GM23338 (cell line): ENCODE results near the gene MUC6. TPM values are rescaled to one million over a fixed set of nuclear protein-coding genes. Genes with fewer than 3 reads are reported as not detected.

ENCODE experiments used
- ATAC-seq: fragments of 200-7000 bp; cut with Tn5 transposase; 3 replicates; pipeline ENCODE4 v1.9.1; 2020
- DNase-seq: peaks from one replicate; pipeline ENCODE4 v3.0.0-alpha.2; 2015; ENCODE audit warnings: low spot score
- H2AFZ ChIP-seq: fragments of 200-600 bp; sonication (generic); 2 replicates; pipeline ENCODE4 v1.8.0; 2016; ENCODE audit warnings: antibody characterized with exemption, mild to moderate bottlenecking, moderate library complexity
- H3F3A ChIP-seq: fragments of 200-600 bp; sonication (generic); replicated peaks from 2 replicates; pipeline ENCODE4 v1.8.0; 2017; ENCODE audit warnings: antibody characterized with exemption, mixed run types, low read depth
- H3K27ac ChIP-seq: fragments of 200-600 bp; sonication (generic); 2 replicates; pipeline ENCODE4 v1.6.1; 2016; ENCODE audit warnings: low read depth
- H3K27me3 ChIP-seq: fragments of 200-600 bp; sonication (generic); 2 replicates; pipeline ENCODE4 v1.8.0; 2016; ENCODE audit warnings: mild to moderate bottlenecking, mixed run types, moderate library complexity; ENCODE audit not compliant: insufficient read depth
- H3K36me3 ChIP-seq: fragments of 200-600 bp; sonication (generic); 2 replicates; pipeline ENCODE4 v1.8.0; 2016; ENCODE audit warnings: mild to moderate bottlenecking; ENCODE audit not compliant: insufficient read depth
- H3K4me1 ChIP-seq: fragments of 200-600 bp; sonication (generic); 2 replicates; pipeline ENCODE4 v1.8.0; 2016; ENCODE audit warnings: mild to moderate bottlenecking, moderate library complexity; ENCODE audit not compliant: insufficient read depth
- H3K4me2 ChIP-seq: fragments of 200-600 bp; sonication (generic); 2 replicates; pipeline ENCODE4 v1.7.1; 2017; ENCODE audit warnings: mixed run types
- H3K4me3 ChIP-seq: fragments of 200-600 bp; sonication (generic); 2 replicates; pipeline ENCODE4 v1.6.1; 2016; ENCODE audit warnings: mixed run types
- H3K79me2 ChIP-seq: fragments of 200-600 bp; sonication (generic); replicated peaks from 2 replicates; pipeline ENCODE4 v1.8.0; 2017; ENCODE audit warnings: mild to moderate bottlenecking; ENCODE audit not compliant: insufficient read depth
- H3K9me2 ChIP-seq: fragments of 200-600 bp; sonication (generic); 2 replicates; pipeline ENCODE4 v1.8.0; 2017; ENCODE audit not compliant: insufficient read depth
- H4K20me1 ChIP-seq: fragments of 200-600 bp; sonication (generic); replicated peaks from 2 replicates; pipeline ENCODE4 v1.8.0; 2017; ENCODE audit warnings: mild to moderate bottlenecking; ENCODE audit not compliant: insufficient read depth
- H3K27ac Mint-ChIP-seq: 2 replicates; pipeline ENCODE4 v1.8.0; 2020; ENCODE audit warnings: inconsistent platforms, mild to moderate bottlenecking, moderate library complexity, mixed read lengths
- H3K27me3 Mint-ChIP-seq: 3 replicates; pipeline ENCODE4 v1.8.0; 2022; ENCODE audit warnings: low read depth, mild to moderate bottlenecking, moderate library complexity, mixed read lengths, inconsistent platforms; ENCODE audit not compliant: insufficient read depth, poor library complexity
- H3K36me3 Mint-ChIP-seq: 3 replicates; pipeline ENCODE4 v1.8.0; 2021; ENCODE audit warnings: low read depth, mild to moderate bottlenecking, inconsistent platforms, moderate library complexity, mixed read lengths
- H3K4me1 Mint-ChIP-seq: 3 replicates; pipeline ENCODE4 v1.8.0; 2020; ENCODE audit warnings: mild to moderate bottlenecking, inconsistent platforms, mixed read lengths
- H3K4me3 Mint-ChIP-seq: 3 replicates; pipeline ENCODE4 v1.8.0; 2021; ENCODE audit warnings: moderate library complexity, mild to moderate bottlenecking, inconsistent platforms, mixed read lengths
- H3K9me3 Mint-ChIP-seq: 3 replicates; pipeline ENCODE4 v1.8.0; 2020; ENCODE audit warnings: moderate library complexity, mild to moderate bottlenecking, inconsistent platforms, mixed read lengths
- CREB1 ChIP-seq: fragments of 250-450 bp; sonication (Bioruptor Pico); IDR thresholded peaks from 2 replicates; pipeline ENCODE4 v1.5.0; 2020; ENCODE audit warnings: low read depth, mild to moderate bottlenecking, moderate library complexity
- CTCF ChIP-seq, 2 experiments: fragments of 200-600 bp in 1 of 2; sonication (generic) in 1 of 2; conservative IDR thresholded peaks; 2 replicates each; pipeline versions ENCODE4 v1.5.1 to v1.6.1; 2016 to 2017; ENCODE audit warnings: antibody characterized with exemption in 2 of 2, low read depth in 2 of 2, mild to moderate bottlenecking in 2 of 2, moderate library complexity in 1 of 2
- EZH2 ChIP-seq: fragments of 200-600 bp; sonication (generic); IDR thresholded peaks from one replicate; pipeline ENCODE4 v1.8.0; 2017; ENCODE audit warnings: antibody characterized with exemption, mild to moderate bottlenecking, low read depth; ENCODE audit not compliant: unreplicated experiment
- EZH2phosphoT487 ChIP-seq: fragments of 200-600 bp; sonication (generic); IDR thresholded peaks from one replicate; pipeline ENCODE4 v1.8.1; 2018; ENCODE audit warnings: antibody characterized with exemption; ENCODE audit not compliant: unreplicated experiment
- JUNB ChIP-seq: IDR thresholded peaks from one replicate; pipeline ENCODE4 v1.6.1; 2016; ENCODE audit warnings: antibody characterized with exemption; ENCODE audit not compliant: unreplicated experiment
- NANOG ChIP-seq: IDR thresholded peaks from 2 replicates; pipeline ENCODE4 v1.6.1; 2016; ENCODE audit warnings: antibody characterized with exemption, borderline replicate concordance
- POLR2AphosphoS5 ChIP-seq: IDR thresholded peaks from 2 replicates; pipeline ENCODE4 v1.6.1; 2016; ENCODE audit warnings: antibody characterized with exemption, low read depth
- STAT1 ChIP-seq: IDR thresholded peaks from one replicate; pipeline ENCODE4 v1.6.1; 2016; ENCODE audit warnings: antibody characterized with exemption; ENCODE audit not compliant: unreplicated experiment
- ZNF114 ChIP-seq: fragments of 250-450 bp; sonication (Bioruptor Pico); IDR thresholded peaks from 2 replicates; pipeline ENCODE4 v1.5.0; 2020; ENCODE audit warnings: mild to moderate bottlenecking, moderate library complexity
- ZNF331 ChIP-seq: fragments of 250-450 bp; sonication (Bioruptor Pico); IDR thresholded peaks from 2 replicates; pipeline ENCODE4 v1.5.0; 2020; ENCODE audit warnings: low read depth, mild to moderate bottlenecking, moderate library complexity
- polyA plus RNA-seq: library from polyadenylated mRNA; unstranded; fragments of >200 nt; fragmentation: Nextera tagmentation; extraction: Ambion mirVana; gene quantifications from 2 replicates; pipeline ENCODE4 v1.2.1, GENCODE V29; 2016
- total RNA-seq: library from RNA; depleted of rRNA; stranded (reverse); fragments of >200 nt; shearing (Covaris generic); gene quantifications from 2 replicates; pipeline ENCODE4 v1.2.3, GENCODE V29; 2014
- TF ChIP-seq, protein P1 (sequence below): IDR thresholded peaks from 2 replicates; pipeline ENCODE4 v1.6.1; 2016; ENCODE audit warnings: antibody characterized with exemption
- TF ChIP-seq, protein P2 (sequence below): fragments of 250-450 bp; sonication (Bioruptor Pico); IDR thresholded peaks from 2 replicates; pipeline ENCODE4 v1.5.0; 2020; ENCODE audit warnings: mild to moderate bottlenecking, moderate library complexity
- TF ChIP-seq, protein P3 (sequence below): IDR thresholded peaks from one replicate; pipeline ENCODE4 v1.6.1; 2018; ENCODE audit warnings: antibody characterized with exemption; ENCODE audit not compliant: unreplicated experiment

Gene MUC6
- total and polyA plus RNA-seq, 2 experiments from 2014 or later = not detected

DNA sequence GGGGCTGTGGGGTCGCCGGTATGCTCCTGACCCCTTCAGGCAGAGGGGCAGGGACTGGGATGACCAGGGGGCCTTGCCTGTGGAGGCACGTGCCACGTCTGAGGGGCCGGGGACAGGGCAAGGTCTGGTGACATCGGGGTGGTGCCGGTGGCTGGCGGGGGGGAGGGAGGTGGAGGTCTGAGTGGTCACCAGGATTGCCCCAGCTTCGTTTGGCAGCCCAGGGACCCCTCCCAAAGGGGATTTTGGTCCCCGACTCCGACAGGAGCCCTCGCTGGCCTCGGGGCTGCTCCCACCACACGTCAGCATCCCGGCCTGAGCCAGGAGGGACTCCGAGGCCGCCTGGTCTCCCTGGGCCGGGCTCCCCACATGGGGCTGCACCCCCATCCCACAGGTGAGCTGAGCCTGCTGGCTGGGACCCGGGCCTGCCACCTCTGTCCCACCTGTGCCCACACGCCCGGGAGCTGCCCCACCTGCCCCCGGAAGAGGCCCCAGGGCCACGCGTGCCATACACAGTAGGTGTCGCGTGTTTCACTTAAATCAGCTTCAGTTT lies 1.1 kb upstream of the MUC6 start:
- no peaks in the 10 kb centered on the region for H3K4me1 ChIP-seq
- H3K27ac ChIP-seq = no peak overlapping the region
- no peaks in the 10 kb centered on the region for H3K4me1 Mint-ChIP-seq
- no peak for ATAC-seq
- no peaks in the 10 kb centered on the region for H3K36me3 ChIP-seq
- no peaks in the 10 kb centered on the region for H3K27me3 ChIP-seq
- H3K4me3 ChIP-seq = no peak overlapping the region
- H3K27me3 Mint-ChIP-seq = peaks cover 8% of the 10 kb centered on the region
- no peak overlapping the region for H2AFZ ChIP-seq
- H3K27ac Mint-ChIP-seq = no peak overlapping the region
- H3K79me2 ChIP-seq = no peaks in the 10 kb centered on the region
- no peaks in the 10 kb centered on the region for H3K36me3 Mint-ChIP-seq
- TF ChIP-seq STAT1 (no peak), NANOG (no peak), ZNF114 (CRISPR knock-in tag) (no peak), CTCF (conservative IDR thresholded peaks at IDR 0.05; ENCODE audit: low read depth in 2 of 2) (no peak), JUNB (no peak), EZH2phosphoT487 (no peak), CREB1 (CRISPR knock-in tag) (no peak), ZNF331 (no peak), EZH2 (no peak), POLR2AphosphoS5 (no peak)
- TF ChIP-seq, protein P1, sequence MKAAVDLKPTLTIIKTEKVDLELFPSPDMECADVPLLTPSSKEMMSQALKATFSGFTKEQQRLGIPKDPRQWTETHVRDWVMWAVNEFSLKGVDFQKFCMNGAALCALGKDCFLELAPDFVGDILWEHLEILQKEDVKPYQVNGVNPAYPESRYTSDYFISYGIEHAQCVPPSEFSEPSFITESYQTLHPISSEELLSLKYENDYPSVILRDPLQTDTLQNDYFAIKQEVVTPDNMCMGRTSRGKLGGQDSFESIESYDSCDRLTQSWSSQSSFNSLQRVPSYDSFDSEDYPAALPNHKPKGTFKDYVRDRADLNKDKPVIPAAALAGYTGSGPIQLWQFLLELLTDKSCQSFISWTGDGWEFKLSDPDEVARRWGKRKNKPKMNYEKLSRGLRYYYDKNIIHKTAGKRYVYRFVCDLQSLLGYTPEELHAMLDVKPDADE = no peak
- TF ChIP-seq, protein P2, sequence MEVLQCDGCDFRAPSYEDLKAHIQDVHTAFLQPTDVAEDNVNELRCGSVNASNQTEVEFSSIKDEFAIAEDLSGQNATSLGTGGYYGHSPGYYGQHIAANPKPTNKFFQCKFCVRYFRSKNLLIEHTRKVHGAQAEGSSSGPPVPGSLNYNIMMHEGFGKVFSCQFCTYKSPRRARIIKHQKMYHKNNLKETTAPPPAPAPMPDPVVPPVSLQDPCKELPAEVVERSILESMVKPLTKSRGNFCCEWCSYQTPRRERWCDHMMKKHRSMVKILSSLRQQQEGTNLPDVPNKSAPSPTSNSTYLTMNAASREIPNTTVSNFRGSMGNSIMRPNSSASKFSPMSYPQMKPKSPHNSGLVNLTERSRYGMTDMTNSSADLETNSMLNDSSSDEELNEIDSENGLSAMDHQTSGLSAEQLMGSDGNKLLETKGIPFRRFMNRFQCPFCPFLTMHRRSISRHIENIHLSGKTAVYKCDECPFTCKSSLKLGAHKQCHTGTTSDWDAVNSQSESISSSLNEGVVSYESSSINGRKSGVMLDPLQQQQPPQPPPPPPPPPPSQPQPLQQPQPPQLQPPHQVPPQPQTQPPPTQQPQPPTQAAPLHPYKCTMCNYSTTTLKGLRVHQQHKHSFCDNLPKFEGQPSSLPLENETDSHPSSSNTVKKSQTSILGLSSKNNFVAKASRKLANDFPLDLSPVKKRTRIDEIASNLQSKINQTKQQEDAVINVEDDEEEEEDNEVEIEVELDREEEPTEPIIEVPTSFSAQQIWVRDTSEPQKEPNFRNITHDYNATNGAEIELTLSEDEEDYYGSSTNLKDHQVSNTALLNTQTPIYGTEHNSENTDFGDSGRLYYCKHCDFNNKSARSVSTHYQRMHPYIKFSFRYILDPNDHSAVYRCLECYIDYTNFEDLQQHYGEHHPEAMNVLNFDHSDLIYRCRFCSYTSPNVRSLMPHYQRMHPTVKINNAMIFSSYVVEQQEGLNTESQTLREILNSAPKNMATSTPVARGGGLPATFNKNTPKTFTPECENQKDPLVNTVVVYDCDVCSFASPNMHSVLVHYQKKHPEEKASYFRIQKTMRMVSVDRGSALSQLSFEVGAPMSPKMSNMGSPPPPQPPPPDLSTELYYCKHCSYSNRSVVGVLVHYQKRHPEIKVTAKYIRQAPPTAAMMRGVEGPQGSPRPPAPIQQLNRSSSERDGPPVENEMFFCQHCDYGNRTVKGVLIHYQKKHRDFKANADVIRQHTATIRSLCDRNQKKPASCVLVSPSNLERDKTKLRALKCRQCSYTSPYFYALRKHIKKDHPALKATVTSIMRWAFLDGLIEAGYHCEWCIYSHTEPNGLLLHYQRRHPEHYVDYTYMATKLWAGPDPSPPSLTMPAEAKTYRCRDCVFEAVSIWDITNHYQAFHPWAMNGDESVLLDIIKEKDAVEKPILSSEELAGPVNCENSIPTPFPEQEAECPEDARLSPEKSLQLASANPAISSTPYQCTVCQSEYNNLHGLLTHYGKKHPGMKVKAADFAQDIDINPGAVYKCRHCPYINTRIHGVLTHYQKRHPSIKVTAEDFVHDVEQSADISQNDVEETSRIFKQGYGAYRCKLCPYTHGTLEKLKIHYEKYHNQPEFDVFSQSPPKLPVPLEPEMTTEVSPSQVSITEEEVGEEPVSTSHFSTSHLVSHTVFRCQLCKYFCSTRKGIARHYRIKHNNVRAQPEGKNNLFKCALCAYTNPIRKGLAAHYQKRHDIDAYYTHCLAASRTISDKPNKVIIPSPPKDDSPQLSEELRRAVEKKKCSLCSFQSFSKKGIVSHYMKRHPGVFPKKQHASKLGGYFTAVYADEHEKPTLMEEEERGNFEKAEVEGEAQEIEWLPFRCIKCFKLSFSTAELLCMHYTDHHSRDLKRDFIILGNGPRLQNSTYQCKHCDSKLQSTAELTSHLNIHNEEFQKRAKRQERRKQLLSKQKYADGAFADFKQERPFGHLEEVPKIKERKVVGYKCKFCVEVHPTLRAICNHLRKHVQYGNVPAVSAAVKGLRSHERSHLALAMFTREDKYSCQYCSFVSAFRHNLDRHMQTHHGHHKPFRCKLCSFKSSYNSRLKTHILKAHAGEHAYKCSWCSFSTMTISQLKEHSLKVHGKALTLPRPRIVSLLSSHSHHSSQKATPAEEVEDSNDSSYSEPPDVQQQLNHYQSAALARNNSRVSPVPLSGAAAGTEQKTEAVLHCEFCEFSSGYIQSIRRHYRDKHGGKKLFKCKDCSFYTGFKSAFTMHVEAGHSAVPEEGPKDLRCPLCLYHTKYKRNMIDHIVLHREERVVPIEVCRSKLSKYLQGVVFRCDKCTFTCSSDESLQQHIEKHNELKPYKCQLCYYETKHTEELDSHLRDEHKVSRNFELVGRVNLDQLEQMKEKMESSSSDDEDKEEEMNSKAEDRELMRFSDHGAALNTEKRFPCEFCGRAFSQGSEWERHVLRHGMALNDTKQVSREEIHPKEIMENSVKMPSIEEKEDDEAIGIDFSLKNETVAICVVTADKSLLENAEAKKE (CRISPR knock-in tag) = no peak
- TF ChIP-seq, protein P3, sequence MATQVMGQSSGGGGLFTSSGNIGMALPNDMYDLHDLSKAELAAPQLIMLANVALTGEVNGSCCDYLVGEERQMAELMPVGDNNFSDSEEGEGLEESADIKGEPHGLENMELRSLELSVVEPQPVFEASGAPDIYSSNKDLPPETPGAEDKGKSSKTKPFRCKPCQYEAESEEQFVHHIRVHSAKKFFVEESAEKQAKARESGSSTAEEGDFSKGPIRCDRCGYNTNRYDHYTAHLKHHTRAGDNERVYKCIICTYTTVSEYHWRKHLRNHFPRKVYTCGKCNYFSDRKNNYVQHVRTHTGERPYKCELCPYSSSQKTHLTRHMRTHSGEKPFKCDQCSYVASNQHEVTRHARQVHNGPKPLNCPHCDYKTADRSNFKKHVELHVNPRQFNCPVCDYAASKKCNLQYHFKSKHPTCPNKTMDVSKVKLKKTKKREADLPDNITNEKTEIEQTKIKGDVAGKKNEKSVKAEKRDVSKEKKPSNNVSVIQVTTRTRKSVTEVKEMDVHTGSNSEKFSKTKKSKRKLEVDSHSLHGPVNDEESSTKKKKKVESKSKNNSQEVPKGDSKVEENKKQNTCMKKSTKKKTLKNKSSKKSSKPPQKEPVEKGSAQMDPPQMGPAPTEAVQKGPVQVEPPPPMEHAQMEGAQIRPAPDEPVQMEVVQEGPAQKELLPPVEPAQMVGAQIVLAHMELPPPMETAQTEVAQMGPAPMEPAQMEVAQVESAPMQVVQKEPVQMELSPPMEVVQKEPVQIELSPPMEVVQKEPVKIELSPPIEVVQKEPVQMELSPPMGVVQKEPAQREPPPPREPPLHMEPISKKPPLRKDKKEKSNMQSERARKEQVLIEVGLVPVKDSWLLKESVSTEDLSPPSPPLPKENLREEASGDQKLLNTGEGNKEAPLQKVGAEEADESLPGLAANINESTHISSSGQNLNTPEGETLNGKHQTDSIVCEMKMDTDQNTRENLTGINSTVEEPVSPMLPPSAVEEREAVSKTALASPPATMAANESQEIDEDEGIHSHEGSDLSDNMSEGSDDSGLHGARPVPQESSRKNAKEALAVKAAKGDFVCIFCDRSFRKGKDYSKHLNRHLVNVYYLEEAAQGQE = no peak
- no peaks in the 10 kb centered on the region for H3K9me3 Mint-ChIP-seq
- H3K4me2 ChIP-seq = no peak overlapping the region
- H3K4me3 Mint-ChIP-seq = no peak overlapping the region
- H4K20me1 ChIP-seq = no peaks in the 10 kb centered on the region
- H3K9me2 ChIP-seq = no peaks in the 10 kb centered on the region
- no peaks in the 10 kb centered on the region for H3F3A ChIP-seq
- no peak for DNase-seq
